Parathyroid adenoma (tissue), 2 donors: Measurements from ENCODE around the gene NFATC2.

Experiments
- H2AFZ ChIP-seq: fragments of 300-600 bp; sonication (generic); one replicate; pipeline ENCODE4 v1.7.0; 2017; ENCODE audit warnings: antibody characterized with exemption, mild to moderate bottlenecking
- H3K27ac ChIP-seq: fragments of 300-600 bp; sonication (generic); one replicate; pipeline ENCODE4 v1.7.0; 2017
- H3K27me3 ChIP-seq: fragments of 300-600 bp; sonication (generic); one replicate; pipeline ENCODE4 v1.7.0; 2017; ENCODE audit warnings: low read length; ENCODE audit not compliant: control insufficient read depth, insufficient read depth
- H3K36me3 ChIP-seq: fragments of 300-600 bp; sonication (generic); one replicate; pipeline ENCODE4 v1.7.0; 2017; ENCODE audit warnings: low read length; ENCODE audit not compliant: control insufficient read depth, insufficient read depth
- H3K4me1 ChIP-seq: fragments of 300-600 bp; sonication (generic); one replicate; pipeline ENCODE4 v1.7.0; 2017; ENCODE audit warnings: control low read depth
- H3K4me2 ChIP-seq: fragments of 300-600 bp; sonication (generic); one replicate; pipeline ENCODE4 v1.7.0; 2017; ENCODE audit warnings: low read length
- H3K4me3 ChIP-seq: fragments of 300-600 bp; sonication (generic); one replicate; pipeline ENCODE4 v1.7.0; 2017; ENCODE audit warnings: low read depth, low read length
- H3K79me2 ChIP-seq: fragments of 300-600 bp; sonication (generic); one replicate; pipeline ENCODE4 v1.7.0; 2017; ENCODE audit warnings: control low read depth
- H3K9ac ChIP-seq: fragments of 300-600 bp; sonication (generic); one replicate; pipeline ENCODE4 v1.7.0; 2017; ENCODE audit warnings: mild to moderate bottlenecking
- H3K9me3 ChIP-seq: fragments of 300-600 bp; sonication (generic); one replicate; pipeline ENCODE4 v1.7.0; 2017; ENCODE audit warnings: low read length; ENCODE audit not compliant: control insufficient read depth
- TF ChIP-seq, protein P1 (sequence below): fragments of 300-600 bp; sonication (generic); IDR thresholded peaks from one replicate; pipeline ENCODE4 v1.7.0; 2017; ENCODE audit warnings: antibody characterized with exemption, mild to moderate bottlenecking
- donor health status: primary hyperparathyroidism.

NFATC2 gene

DNA sequence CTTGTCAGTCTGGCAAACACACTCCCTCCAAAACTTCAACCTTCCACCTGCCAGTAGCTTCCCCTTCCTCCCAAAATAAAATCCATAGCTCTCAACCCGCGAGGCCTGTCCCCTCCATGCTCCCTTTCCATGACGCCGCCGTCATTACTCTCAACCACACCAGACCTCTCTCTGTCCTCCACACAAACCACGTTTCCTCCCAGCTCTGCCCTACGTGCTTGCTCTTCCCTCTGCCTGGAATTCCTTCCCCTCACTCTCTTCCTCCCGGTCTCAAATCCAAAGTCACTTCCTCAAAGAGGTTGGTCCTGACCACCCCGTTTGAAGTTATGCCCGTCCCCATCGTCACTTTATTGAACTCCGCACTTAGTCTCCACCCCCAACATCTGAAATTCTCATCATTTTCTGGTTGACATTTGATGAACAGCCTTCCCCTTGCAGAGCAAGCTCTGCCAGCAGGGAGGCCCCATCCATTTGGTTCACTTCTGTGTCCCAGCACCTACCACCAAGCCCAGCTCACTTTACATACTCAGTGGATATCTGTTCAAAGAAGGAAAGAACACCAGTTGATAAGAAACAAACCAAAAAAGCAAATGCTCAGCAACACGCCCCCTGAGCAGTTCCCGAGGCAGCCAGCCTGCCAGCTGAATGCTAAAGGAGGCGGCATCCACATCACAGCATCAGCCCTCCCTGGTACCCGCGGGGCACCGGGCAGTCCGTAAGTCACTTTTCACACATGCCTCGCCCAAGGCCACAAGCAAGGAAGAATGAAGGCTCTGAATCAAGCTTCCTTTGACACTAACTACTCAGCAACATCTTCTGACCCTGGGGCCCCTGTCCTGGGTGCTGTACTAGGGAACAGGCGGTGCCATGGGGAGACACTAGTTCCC lies 125.0 kb downstream of the NFATC2 start:
- H3K27ac ChIP-seq: no peak overlapping the region

DNA sequence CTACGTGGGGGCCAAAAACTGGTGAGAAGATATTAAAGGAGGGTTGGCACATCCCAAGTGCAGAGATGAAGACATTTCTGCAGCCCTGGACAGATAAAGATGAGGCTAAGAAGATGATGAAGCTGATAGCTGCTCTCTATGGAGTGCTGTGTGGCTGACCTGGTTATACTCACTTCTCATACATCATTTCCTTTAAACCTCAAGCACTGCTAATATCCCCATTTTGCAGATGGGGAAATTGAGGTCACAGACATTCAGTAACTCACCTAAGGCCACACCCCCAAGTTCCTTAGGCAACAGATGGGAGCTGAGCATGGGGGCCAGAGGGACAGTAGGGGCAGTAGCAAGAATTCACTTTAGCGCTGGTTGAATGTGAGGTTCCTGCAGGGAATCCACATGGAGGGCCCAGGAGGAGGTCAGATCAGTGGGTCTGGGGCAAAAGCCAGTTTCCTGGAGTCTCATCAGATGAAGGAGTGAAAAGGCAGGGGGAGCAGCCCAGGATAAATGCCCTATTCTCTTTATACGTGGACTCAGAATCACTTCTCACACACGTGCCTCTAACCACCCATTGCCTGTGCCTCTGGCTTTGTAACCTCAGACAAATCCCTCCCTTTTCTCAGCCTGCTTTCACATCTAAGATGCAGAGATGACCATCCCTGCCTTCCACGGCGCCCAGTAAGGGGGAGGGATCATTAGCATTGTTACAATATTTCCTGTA lies 125.8 kb downstream of the NFATC2 start:
- H3K79me2 ChIP-seq: no peaks in the 10 kb centered on the region
- H3K27ac ChIP-seq: no peak overlapping the region
- TF ChIP-seq, protein P1, sequence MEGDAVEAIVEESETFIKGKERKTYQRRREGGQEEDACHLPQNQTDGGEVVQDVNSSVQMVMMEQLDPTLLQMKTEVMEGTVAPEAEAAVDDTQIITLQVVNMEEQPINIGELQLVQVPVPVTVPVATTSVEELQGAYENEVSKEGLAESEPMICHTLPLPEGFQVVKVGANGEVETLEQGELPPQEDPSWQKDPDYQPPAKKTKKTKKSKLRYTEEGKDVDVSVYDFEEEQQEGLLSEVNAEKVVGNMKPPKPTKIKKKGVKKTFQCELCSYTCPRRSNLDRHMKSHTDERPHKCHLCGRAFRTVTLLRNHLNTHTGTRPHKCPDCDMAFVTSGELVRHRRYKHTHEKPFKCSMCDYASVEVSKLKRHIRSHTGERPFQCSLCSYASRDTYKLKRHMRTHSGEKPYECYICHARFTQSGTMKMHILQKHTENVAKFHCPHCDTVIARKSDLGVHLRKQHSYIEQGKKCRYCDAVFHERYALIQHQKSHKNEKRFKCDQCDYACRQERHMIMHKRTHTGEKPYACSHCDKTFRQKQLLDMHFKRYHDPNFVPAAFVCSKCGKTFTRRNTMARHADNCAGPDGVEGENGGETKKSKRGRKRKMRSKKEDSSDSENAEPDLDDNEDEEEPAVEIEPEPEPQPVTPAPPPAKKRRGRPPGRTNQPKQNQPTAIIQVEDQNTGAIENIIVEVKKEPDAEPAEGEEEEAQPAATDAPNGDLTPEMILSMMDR: no peak
- no peaks in the 10 kb centered on the region for H3K9me3 ChIP-seq
- no peaks in the 10 kb centered on the region for H3K4me1 ChIP-seq
- H3K9ac ChIP-seq: no peak overlapping the region
- no peak overlapping the region for H3K4me2 ChIP-seq
- H2AFZ ChIP-seq: no peak overlapping the region
- H3K4me3 ChIP-seq: no peak overlapping the region
- H3K27me3 ChIP-seq: no peaks in the 10 kb centered on the region
- no peaks in the 10 kb centered on the region for H3K36me3 ChIP-seq

More for the DNA sequence above, 125.0 kb downstream of the NFATC2 start:
- Histone ChIP-seq H3K36me3 (no peaks in the 10 kb centered on the region), H3K9me3 (no peaks in the 10 kb centered on the region), H3K4me3 (no peak overlapping the region), H3K9ac (no peak overlapping the region), H3K4me2 (no peak overlapping the region), H3K79me2 (no peaks in the 10 kb centered on the region), H3K4me1 (no peaks in the 10 kb centered on the region), H3K27me3 (no peaks in the 10 kb centered on the region), H2AFZ (no peak overlapping the region)
- TF ChIP-seq, protein P1: no peak

- no peaks in the 10 kb centered on the region for H3K4me1 ChIP-seq
- H3K27ac ChIP-seq: no peak overlapping the region
- TF ChIP-seq, protein P1: no peak
- H3K36me3 ChIP-seq: no peaks in the 10 kb centered on the region
- no peaks in the 10 kb centered on the region for H3K9me3 ChIP-seq
- H3K4me2 ChIP-seq: no peak overlapping the region
- H2AFZ ChIP-seq: no peak overlapping the region
- no peak overlapping the region for H3K4me3 ChIP-seq
- H3K9ac ChIP-seq: no peak overlapping the region
- H3K27me3 ChIP-seq: no peaks in the 10 kb centered on the region
- H3K79me2 ChIP-seq: no peaks in the 10 kb centered on the region
These were observed 128.7 kb downstream of the NFATC2 start for GRCh38 chr20:51413857-51414256.

- H3K79me2 ChIP-seq: no peaks in the 10 kb centered on the region
- no peak overlapping the region for H3K4me3 ChIP-seq
- no peaks in the 10 kb centered on the region for H3K9me3 ChIP-seq
- H2AFZ ChIP-seq: no peak overlapping the region
- no peaks in the 10 kb centered on the region for H3K36me3 ChIP-seq
- H3K4me1 ChIP-seq: peaks cover 2% of the 10 kb centered on the region
- TF ChIP-seq, protein P1: no peak
- no peak overlapping the region for H3K4me2 ChIP-seq
- no peak overlapping the region for H3K27ac ChIP-seq
- H3K9ac ChIP-seq: no peak overlapping the region
- H3K27me3 ChIP-seq: no peaks in the 10 kb centered on the region
These were observed 129.5 kb downstream of the NFATC2 start for GRCh38 chr20:51412951-51413481.
